Measurements from ENCODE around the gene MT1X.

- TF ChIP-seq ZNF839 (CRISPR knock-in tag; IDR thresholded peaks at IDR 0.05; ENCODE audit: borderline replicate concordance) (no peak; the same call in 1 of the 2 replicates), PTBP1 (IDR thresholded peaks at IDR 0.05; ENCODE audit: low read depth, low read length, poor library complexity, severe bottlenecking) (peak; percentile 78), ATF6 (CRISPR knock-in tag; conservative IDR thresholded peaks at IDR 0.05) (0 out of 2 replicates have a peak, but pooled peaks have one; percentile 26), ATF1 (CRISPR knock-in tag; IDR thresholded peaks at IDR 0.05) (peak; percentile 44; the same call in 1 of the 2 replicates), ZMYM2 (CRISPR knock-in tag; IDR thresholded peaks at IDR 0.05) (no peak), MTF1 (CRISPR knock-in tag; IDR thresholded peaks at IDR 0.05) (peak; percentile 75; the same call in 1 of the 2 replicates), ZNF232 (CRISPR knock-in tag; IDR thresholded peaks at IDR 0.05; ENCODE audit: borderline replicate concordance) (peak; percentile 83; the same call in 1 of the 2 replicates), PHF8 (CRISPR knock-in tag; IDR thresholded peaks at IDR 0.05) (peak; percentile 92), DPF2 (CRISPR knock-in tag; IDR thresholded peaks at IDR 0.05; ENCODE audit: borderline replicate concordance, low read depth) (no peak)
- TF ChIP-seq, protein P1, sequence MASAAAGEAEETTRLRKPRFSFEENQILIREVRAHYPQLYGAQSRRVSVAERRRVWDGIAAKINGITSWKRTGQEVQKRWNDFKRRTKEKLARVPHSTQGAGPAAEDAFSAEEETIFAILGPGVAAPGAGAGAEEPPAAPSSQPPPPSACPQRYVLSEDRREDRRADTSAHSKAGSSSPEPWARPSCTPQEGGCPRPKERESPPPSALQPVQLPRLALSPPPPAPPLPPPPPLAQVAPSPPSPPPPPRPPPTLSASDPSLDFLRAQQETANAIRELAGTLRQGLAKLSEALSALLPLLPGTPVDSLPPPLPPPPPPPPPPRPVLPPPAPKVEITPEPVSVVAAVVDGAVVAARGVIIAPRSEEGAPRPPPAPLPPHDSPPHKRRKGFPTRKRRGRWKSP (CRISPR knock-in tag; IDR thresholded peaks at IDR 0.05) = peak; percentile 57; the same call in 1 of the 2 replicates
Measured at GRCh38 chr16:56729735-56730662, 47.7 kb downstream of the MT1X start, which contains the start of gene NUP93.

Data from HepG2 (cell line).